GM12878 (cell line): Measurements from ENCODE around the gene ITPR3. TPM values are rescaled to one million over a fixed set of nuclear protein-coding genes. Genes with fewer than 3 reads are reported as not detected.

ENCODE experiments used
- ATAC-seq: fragments of 200-7000 bp; cut with Tn5 transposase; 3 replicates; pipeline ENCODE4 v1.9.1; 2020; ENCODE audit warnings: mild to moderate bottlenecking, moderate library complexity
- BruUV-seq: library from RNA; stranded (reverse); fragments of 400-500 nt; replicated peaks from 2 replicates; lab custom pipeline; 2021; lab: Mats Ljungman, UMichigan
- CTCF ChIA-PET: fragments of 300-600 bp; sonication (Branson Sonifier 250); formaldehyde crosslinking; extraction: SDS; loops from one replicate; lab custom pipeline; 2021; ENCODE audit warnings: inconsistent platforms; lab: Yijun Ruan, JAX
- POLR2A ChIA-PET: fragments of 350-600 bp; formaldehyde crosslinking; extraction: SDS; loops from one replicate; lab custom pipeline; 2021; ENCODE audit warnings: inconsistent platforms; lab: Charles Lee
- RAD21 ChIA-PET: fragments of 300-600 bp; sonication (Branson Sonifier 250); formaldehyde crosslinking; loops from one replicate; lab custom pipeline; 2023; ENCODE audit warnings: antibody characterized with exemption; ENCODE audit not compliant: unreplicated experiment; lab: Charles Lee
- SMC1A ChIA-PET: fragments of 300-600 bp; sonication (Branson Sonifier 250); formaldehyde crosslinking; loops from one replicate; lab custom pipeline; 2023; ENCODE audit not compliant: unreplicated experiment, uncharacterized antibody; lab: Charles Lee
- DNase-seq: peaks from one replicate; pipeline ENCODE4 v3.0.0-alpha.2; 2011; ENCODE audit warnings: low read depth, low spot score
- FAIRE-seq: peaks from 3 replicates; lab custom pipeline; 2011; peaks lifted over from hg19 to GRCh38; lab: Jason Lieb, UNC
- H2AFZ ChIP-seq: 2 replicates; pipeline ENCODE4 v1.6.0; 2011; ENCODE audit warnings: low read depth, low read length, control low read depth; ENCODE audit not compliant: control insufficient read depth
- H3K27ac ChIP-seq: 2 replicates; pipeline ENCODE4 v1.5.1; 2011; ENCODE audit warnings: control low read depth; ENCODE audit not compliant: control insufficient read depth, insufficient read depth
- H3K27me3 ChIP-seq, 2 experiments: replicated peaks in 1 of 2; 2 replicates each; pipeline versions ENCODE4 v1.6.0 to v1.6.1; 2011; ENCODE audit warnings: low read length in 1 of 2; ENCODE audit not compliant: control insufficient read depth in 2 of 2, insufficient read depth in 2 of 2
- H3K36me3 ChIP-seq, 2 experiments: 2 replicates each; pipeline ENCODE4 v1.5.1; 2011; ENCODE audit warnings: low read length in 1 of 2; ENCODE audit not compliant: control insufficient read depth in 2 of 2, insufficient read depth in 2 of 2
- H3K4me1 ChIP-seq: 2 replicates; pipeline ENCODE4 v1.6.1; 2011; ENCODE audit warnings: mild to moderate bottlenecking, low read length, moderate library complexity, mixed read lengths; ENCODE audit not compliant: control insufficient read depth, insufficient read depth
- H3K4me2 ChIP-seq: 2 replicates; pipeline ENCODE4 v1.6.0; 2011; ENCODE audit warnings: control low read depth; ENCODE audit not compliant: control insufficient read depth, insufficient read depth
- H3K4me3 ChIP-seq: fragments of 200-600 bp; sonication (generic); 2 replicates; pipeline ENCODE4 v1.5.1; 2016
- H3K79me2 ChIP-seq: 2 replicates; pipeline ENCODE4 v1.6.0; 2011; ENCODE audit warnings: low read length; ENCODE audit not compliant: control insufficient read depth, insufficient read depth
- H3K9ac ChIP-seq: 2 replicates; pipeline ENCODE4 v1.8.0; 2011; ENCODE audit warnings: low read length, control low read depth, mixed read lengths; ENCODE audit not compliant: control insufficient read depth, insufficient read depth
- H3K9me3 ChIP-seq: replicated peaks from 3 replicates; pipeline ENCODE4 v1.5.1; 2011; ENCODE audit warnings: mild to moderate bottlenecking, low read length; ENCODE audit not compliant: control insufficient read depth, insufficient read depth
- H4K20me1 ChIP-seq: 2 replicates; pipeline ENCODE4 v1.6.0; 2011; ENCODE audit not compliant: control insufficient read depth, insufficient read depth
- CBX3 ChIP-seq: fragments of 200-600 bp; sonication (generic); IDR thresholded peaks from 2 replicates; pipeline ENCODE4 v1.6.1; 2016; ENCODE audit warnings: low read depth, borderline replicate concordance
- CEBPZ ChIP-seq: fragments of 150-350 bp; IDR thresholded peaks from 2 replicates; pipeline ENCODE4 v1.6.1; 2016; ENCODE audit warnings: low read depth, low read length
- E2F4 ChIP-seq: IDR thresholded peaks from 2 replicates; pipeline ENCODE4 v1.6.1; 2012; ENCODE audit warnings: low read depth, low read length, improper control_type of control experiment
- MXI1 ChIP-seq: fragments of 150-350 bp; IDR thresholded peaks from 2 replicates; pipeline ENCODE4 v1.6.1; 2011; ENCODE audit warnings: low read depth, mild to moderate bottlenecking, inconsistent platforms, low read length, improper control_type of control experiment
- POU2F2 ChIP-seq: IDR thresholded peaks from 3 replicates; pipeline ENCODE4 v1.6.1; 2011; ENCODE audit warnings: low read depth, mild to moderate bottlenecking, low read length, borderline replicate concordance
- RELA ChIP-seq: fragments of 450-650 bp; IDR thresholded peaks from 2 replicates; pipeline ENCODE4 v1.8.0; 2014; ENCODE audit warnings: borderline replicate concordance; ENCODE audit not compliant: partially characterized antibody
- WGBS: methylation state at CpG from one replicate; pipeline ENCODE4 v1.1.6; 2016; ENCODE audit warnings: low lambda C conversion rate; ENCODE audit not compliant: insufficient replicate concordance, insufficient coverage; ENCODE audit errors: missing lambda C conversion rate; 5-methylcytosine and 5-hydroxymethylcytosine counted together
- in situ Hi-C: fragments of 300-500 bp; cut with MboI; formaldehyde crosslinking; loops from 9 replicates; pipeline ENCODE4 v1.14.3; 2018; ENCODE audit warnings: mixed read lengths
- intact Hi-C: fragments of 100-400 bp; cut with micrococcal nuclease; formaldehyde crosslinking; loops from one replicate; pipeline ENCODE4 v1.14.2; 2022; ENCODE audit not compliant: unreplicated experiment
- polyA plus RNA-seq, 11 experiments: library from polyadenylated mRNA; depleted of rRNA in 4 of 11; unstranded in 6 of 11; stranded (reverse) in 5 of 11; fragments of >200 nt; fragmentation: Nextera tagmentation in 4 of 11; fragmentation: Illumina TruSeq in 1 of 11; extraction: Ambion mirVana in 4 of 11; extraction: Trizol in 1 of 11; gene quantifications; 1 replicate in 1 of 11; 2 replicates in 10 of 11; pipeline versions ENCODE4 v1.2.1 to v1.2.3, GENCODE V29; 2011 to 2016; ENCODE audit warnings: inconsistent platforms in 2 of 11, missing spikeins in 2 of 11, low read depth in 1 of 11
- total RNA-seq, 4 experiments: library from RNA; depleted of rRNA in 3 of 4; stranded (reverse); fragments of >200 nt in 3 of 4; fragmentation: Illumina TruSeq in 1 of 4; extraction: Trizol in 1 of 4; gene quantifications; 2 replicates each; pipeline versions ENCODE4 v1.2.1 to v1.2.3, GENCODE V29; 2013 to 2021

The ITPR3 gene
- total and polyA plus RNA-seq, 10 of the 15 experiments (the other 5 are each of a cell fraction or from before 2014, with no cell fraction given): 0.32 to 34.0 (median 11.9) TPM

- no peak for TF ChIP-seq RELA
- no peak for TF ChIP-seq MXI1
- no peak for TF ChIP-seq POU2F2
- no peak for TF ChIP-seq CBX3
- no peak for TF ChIP-seq E2F4
- TF ChIP-seq CEBPZ: no peak
- POLR2A ChIA-PET: interaction anchor here (0.5 kb wide), 1 partner anchor 267 kb away, joined by 4 read pairs; no protein-coding TSS in a partner anchor
These were observed 10.1 kb upstream of the ITPR3 start for GRCh38 chr6:33610779-33611732.

More at GRCh38 chr6:33610779-33611732, 10.1 kb upstream of the ITPR3 start:
- FAIRE-seq (no peak), DNase-seq (no peak), ATAC-seq (no peak)
- Histone ChIP-seq H3K4me3 (no peak overlapping the region), H4K20me1 (no peaks in the 10 kb centered on the region), H3K27me3 (no peaks in the 10 kb centered on the region; a peak in 1 of 4 replicates), H3K9ac (no peak overlapping the region), H3K4me2 (no peak overlapping the region), H2AFZ (no peak overlapping the region), H3K36me3 (no peaks in the 10 kb centered on the region), H3K9me3 (no peaks in the 10 kb centered on the region; the same call in 2 of the 3 replicates), H3K27ac (no peak overlapping the region), H3K4me1 (no peaks in the 10 kb centered on the region), H3K79me2 (no peaks in the 10 kb centered on the region)
- SMC1A ChIA-PET: interaction anchor here (0.9 to 2.3 kb wide), 2 partner anchors 21 to 25 kb away, joined by 3 to 7 read pairs; no protein-coding TSS in a partner anchor
- RAD21 ChIA-PET: interaction anchor here (0.8 to 1.8 kb wide), 2 partner anchors 11 to 24 kb away, joined by 3 to 5 read pairs; no protein-coding TSS in a partner anchor
- in situ Hi-C loops (no loop called here), intact Hi-C loops (no loop called here)
- CTCF ChIA-PET: interaction anchor here (0.5 to 1.6 kb wide), 6 partner anchors 21 to 575 kb away, joined by 3 to 8 read pairs (median 4); no protein-coding TSS in a partner anchor
- WGBS: 57% methylated on average over 22 of the region's 22 CpGs
- no TSS peak for BruUV-seq
